ENCODE results near the gene CCDC158. TPM values are rescaled to one million over a fixed set of nuclear protein-coding genes. Genes with fewer than 3 reads are reported as not detected.

CCDC158 gene
- total RNA-seq, 1 donor from 2014 or later = 0.17 TPM

DNA sequence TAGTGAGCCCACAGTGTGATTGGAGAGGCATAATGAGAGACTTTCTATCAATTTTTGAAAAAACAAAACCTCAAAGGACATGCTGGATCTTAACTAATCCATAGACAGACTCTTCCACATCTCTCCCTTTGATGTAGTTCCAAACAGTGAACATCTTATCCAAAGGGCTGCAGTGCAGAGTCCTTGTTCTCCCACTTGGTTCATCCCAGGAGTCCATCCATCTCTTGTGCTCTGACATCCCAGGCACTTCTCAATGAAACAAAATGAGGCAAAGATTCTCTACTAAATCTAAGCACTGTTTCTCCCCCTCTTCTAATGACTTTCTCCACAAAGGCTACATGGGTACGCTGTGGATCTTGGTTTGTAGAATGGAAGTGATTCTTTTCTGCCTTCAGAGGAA lies 22.4 kb upstream of the CCDC158 start:
- TF ChIP-seq CTCF (conservative IDR thresholded peaks at IDR 0.05; ENCODE audit: low read depth, low read length) = no peak
- no peak overlapping the region for H3K4me3 ChIP-seq (ENCODE audit: low read depth, low read length)
- no peak for DNase-seq (ENCODE audit: low read depth)

DNA sequence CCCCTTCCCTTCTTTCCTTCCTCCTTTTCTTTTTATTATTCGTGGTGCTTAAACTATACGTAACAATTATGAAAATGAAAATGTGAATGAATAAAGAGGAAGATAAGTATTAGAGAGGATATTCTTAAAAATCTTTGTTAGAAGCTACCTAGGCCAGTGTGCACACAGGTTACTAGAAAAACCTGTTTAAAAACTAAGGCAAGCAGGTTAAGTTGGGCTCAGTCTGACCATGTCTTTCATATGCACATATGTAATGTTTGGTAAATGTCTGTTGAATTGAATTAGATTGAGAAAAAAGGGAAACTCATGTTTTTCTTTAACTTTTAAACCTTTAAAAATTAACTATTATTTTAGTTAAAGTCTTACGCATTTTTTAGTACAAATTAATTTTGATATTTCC lies 21.9 kb upstream of the CCDC158 start:
- H3K4me3 ChIP-seq (ENCODE audit: low read depth, low read length) = no peak overlapping the region
- TF ChIP-seq CTCF (conservative IDR thresholded peaks at IDR 0.05; ENCODE audit: low read depth, low read length) = no peak
- DNase-seq (ENCODE audit: low read depth) = no peak

DNA sequence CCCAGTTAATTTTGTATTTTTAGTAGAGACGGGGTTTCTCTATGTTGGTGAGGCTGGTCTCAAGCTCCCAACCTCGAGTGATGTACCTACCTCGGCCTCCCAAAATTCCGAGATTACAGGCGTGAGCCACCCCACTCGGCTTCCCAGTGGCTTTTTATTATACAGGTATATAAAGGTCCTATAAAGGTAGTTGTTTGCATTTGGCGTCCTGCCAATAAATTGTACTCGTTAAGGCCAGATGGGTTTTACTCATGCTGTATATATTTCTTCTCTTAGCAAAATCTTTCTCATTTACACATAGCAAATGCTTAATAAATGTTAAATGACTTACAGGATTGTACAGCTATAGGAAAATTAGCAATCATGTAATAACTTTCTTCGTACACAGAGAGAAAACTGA lies 20.9 kb upstream of the CCDC158 start:
- no peak for TF ChIP-seq CTCF (conservative IDR thresholded peaks at IDR 0.05; ENCODE audit: low read depth, low read length)
- H3K4me3 ChIP-seq (ENCODE audit: low read depth, low read length) = no peak overlapping the region
- no peak for DNase-seq (ENCODE audit: low read depth)

DNA sequence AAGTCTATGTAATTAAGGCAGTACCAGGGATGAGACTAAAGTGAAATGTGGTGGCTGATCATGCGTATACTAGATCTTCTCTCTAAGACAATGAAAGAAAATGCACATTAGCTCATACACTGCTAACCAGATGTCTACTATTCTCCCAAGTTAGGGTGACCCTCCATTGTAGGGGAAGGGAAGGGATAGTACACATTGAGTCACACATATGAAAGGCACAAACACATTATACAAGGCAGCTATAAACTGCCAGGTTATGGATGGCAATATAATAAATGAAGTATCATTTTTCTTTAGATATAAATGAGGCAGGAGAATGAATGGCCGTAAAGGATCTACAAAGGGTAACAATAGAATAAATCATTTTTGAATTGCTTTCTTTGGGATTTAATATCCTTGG lies 18.6 kb upstream of the CCDC158 start:
- no peak overlapping the region for H3K4me3 ChIP-seq (ENCODE audit: low read depth, low read length)
- no peak for DNase-seq (ENCODE audit: low read depth)
- no peak for TF ChIP-seq CTCF (conservative IDR thresholded peaks at IDR 0.05; ENCODE audit: low read depth, low read length)

GRCh38 chr4:76435528-76436319 lies 14.8 kb upstream of the CCDC158 start:
- H3K4me3 ChIP-seq (ENCODE audit: low read depth, low read length) = peak overlapping the region; percentile 42
- no peak for DNase-seq (ENCODE audit: low read depth)
- no peak for TF ChIP-seq CTCF (conservative IDR thresholded peaks at IDR 0.05; ENCODE audit: low read depth, low read length)

DNA sequence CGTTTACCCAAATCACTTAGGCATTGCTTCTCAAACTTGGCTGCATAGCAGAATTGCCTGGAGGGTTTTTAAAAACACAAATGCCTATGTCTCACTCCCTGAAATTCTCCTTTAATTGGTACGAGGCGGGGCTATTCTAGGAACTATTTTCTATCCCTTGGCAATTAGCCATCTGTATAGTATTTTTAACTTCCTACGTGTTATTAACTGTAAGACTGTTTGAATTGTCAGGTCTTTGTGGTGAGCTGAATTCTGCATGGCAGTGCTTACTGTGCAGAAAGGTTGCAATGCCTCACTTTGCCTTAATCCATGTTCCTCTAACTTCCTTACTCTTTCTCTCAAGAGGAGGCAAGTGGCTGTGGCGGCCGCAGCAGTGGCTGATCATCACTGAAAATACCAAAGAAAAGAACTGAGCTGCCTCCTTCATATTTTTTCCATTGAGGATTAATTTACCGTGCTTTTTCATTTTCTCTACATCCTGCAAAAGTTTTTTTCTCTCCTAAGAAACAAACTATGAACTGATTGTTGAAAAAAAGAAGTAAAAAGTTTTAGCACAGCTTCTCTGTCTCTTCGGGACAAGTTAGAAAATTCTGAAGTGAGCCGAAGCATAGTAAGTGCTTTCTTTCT lies 14.1 kb upstream of the CCDC158 start, which contains the start of gene SHROOM3:
SHROOM3 (plus strand) TSS at position 329 of the 627 bp plus-strand sequence. CDS start 824 bp downstream, outside the sequence.
- DNase-seq (ENCODE audit: low read depth) = no peak
- peak within 1 kb of the TSS; percentile 42 for H3K4me3 ChIP-seq (ENCODE audit: low read depth, low read length)
- no peak for TF ChIP-seq CTCF (conservative IDR thresholded peaks at IDR 0.05; ENCODE audit: low read depth, low read length)
